GM12801 (cell line): ENCODE results near the gene KIF6.

Experiments used
- CTCF ChIP-seq: IDR thresholded peaks from one replicate; pipeline ENCODE4 v1.5.1; 2011; ENCODE audit warnings: control low read depth; ENCODE audit not compliant: insufficient read length; ENCODE audit errors: extremely low read depth

The KIF6 gene

GRCh38 chr6:39602601-39603519, 122.3 kb downstream of the KIF6 start:
- TF ChIP-seq CTCF: no peak

- no peak for TF ChIP-seq CTCF
Observed at GRCh38 chr6:39599973-39600372, 125.2 kb downstream of the KIF6 start.

GRCh38 chr6:39599341-39599740, 125.9 kb downstream of the KIF6 start:
- TF ChIP-seq CTCF: no peak

GRCh38 chr6:39594285-39594684, 130.9 kb downstream of the KIF6 start:
- TF ChIP-seq CTCF: no peak

GRCh38 chr6:39593646-39594045, 131.6 kb downstream of the KIF6 start:
- no peak for TF ChIP-seq CTCF

- TF ChIP-seq CTCF: no peak
Observed at GRCh38 chr6:39590871-39591393, 134.3 kb downstream of the KIF6 start.

- TF ChIP-seq CTCF: no peak
Observed at GRCh38 chr6:39587080-39587479, 138.1 kb downstream of the KIF6 start.
